Epithelial cell of esophagus (primary cell): ENCODE data around the gene RBM20.
A peak's percentile ranks its signal among the peaks of the same experiment; 100 is the strongest.
"Not testable (repeated sequence)": the region's sequence is repeated elsewhere in the genome, so short reads cannot be mapped to it uniquely, and the experiment has no call there.

Experiments used
- DNase-seq: peaks from one replicate; pipeline ENCODE4 v3.0.0; 2010; ENCODE audit warnings: low read depth
- H3K4me3 ChIP-seq: 2 replicates; pipeline ENCODE4 v1.5.1; 2011; ENCODE audit warnings: mild to moderate bottlenecking, low read length, control low read depth
- TF ChIP-seq, protein P1 (sequence below): IDR thresholded peaks from 2 replicates; pipeline ENCODE4 v1.5.1; 2011; ENCODE audit warnings: low read depth, mild to moderate bottlenecking, low read length, control low read depth, inconsistent platforms; ENCODE audit not compliant: insufficient read depth; ENCODE audit errors: missing control alignments

The RBM20 gene

GRCh38 chr10:110717781-110718589 lies 73.8 kb downstream of the RBM20 start:
- no peak overlapping the region for H3K4me3 ChIP-seq
- TF ChIP-seq, protein P1, sequence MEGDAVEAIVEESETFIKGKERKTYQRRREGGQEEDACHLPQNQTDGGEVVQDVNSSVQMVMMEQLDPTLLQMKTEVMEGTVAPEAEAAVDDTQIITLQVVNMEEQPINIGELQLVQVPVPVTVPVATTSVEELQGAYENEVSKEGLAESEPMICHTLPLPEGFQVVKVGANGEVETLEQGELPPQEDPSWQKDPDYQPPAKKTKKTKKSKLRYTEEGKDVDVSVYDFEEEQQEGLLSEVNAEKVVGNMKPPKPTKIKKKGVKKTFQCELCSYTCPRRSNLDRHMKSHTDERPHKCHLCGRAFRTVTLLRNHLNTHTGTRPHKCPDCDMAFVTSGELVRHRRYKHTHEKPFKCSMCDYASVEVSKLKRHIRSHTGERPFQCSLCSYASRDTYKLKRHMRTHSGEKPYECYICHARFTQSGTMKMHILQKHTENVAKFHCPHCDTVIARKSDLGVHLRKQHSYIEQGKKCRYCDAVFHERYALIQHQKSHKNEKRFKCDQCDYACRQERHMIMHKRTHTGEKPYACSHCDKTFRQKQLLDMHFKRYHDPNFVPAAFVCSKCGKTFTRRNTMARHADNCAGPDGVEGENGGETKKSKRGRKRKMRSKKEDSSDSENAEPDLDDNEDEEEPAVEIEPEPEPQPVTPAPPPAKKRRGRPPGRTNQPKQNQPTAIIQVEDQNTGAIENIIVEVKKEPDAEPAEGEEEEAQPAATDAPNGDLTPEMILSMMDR: no peak
- DNase-seq: no peak

- TF ChIP-seq, protein P1: no peak
- DNase-seq: no peak
- no peak overlapping the region for H3K4me3 ChIP-seq
Measured at GRCh38 chr10:110721406-110722038, 77.4 kb downstream of the RBM20 start.

DNA sequence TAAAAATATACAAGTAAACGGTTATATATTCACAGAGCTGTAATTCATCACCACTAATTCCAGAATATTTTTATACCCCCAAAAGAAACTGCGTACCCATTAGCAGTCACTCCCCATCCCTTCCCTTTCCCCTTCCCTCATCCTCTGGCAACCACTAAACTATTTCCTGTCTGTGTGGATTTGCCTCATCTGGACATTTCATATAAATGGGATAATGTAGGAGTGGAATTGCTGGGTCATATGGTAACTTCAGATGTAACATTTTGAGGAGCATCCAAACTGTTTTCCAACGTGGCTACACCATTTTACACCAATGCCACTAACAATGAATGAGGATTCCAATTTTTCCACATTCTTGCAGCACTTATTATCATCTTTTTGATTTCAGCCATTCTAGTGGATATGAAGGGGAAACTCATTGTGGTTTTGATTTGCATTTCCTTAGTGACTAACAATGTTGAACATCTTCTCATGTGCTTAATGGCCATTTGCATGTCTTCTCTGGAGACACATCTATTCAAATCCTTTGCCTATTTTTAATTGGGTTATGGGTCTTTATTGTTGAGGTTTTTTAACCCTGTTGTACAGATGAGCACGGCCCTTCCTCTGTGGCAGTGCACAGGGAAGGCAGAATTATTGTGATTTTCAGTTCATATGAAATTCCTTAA lies 79.2 kb downstream of the RBM20 start:
- TF ChIP-seq, protein P1: no peak
- H3K4me3 ChIP-seq: no peak overlapping the region
- no peak for DNase-seq

DNA sequence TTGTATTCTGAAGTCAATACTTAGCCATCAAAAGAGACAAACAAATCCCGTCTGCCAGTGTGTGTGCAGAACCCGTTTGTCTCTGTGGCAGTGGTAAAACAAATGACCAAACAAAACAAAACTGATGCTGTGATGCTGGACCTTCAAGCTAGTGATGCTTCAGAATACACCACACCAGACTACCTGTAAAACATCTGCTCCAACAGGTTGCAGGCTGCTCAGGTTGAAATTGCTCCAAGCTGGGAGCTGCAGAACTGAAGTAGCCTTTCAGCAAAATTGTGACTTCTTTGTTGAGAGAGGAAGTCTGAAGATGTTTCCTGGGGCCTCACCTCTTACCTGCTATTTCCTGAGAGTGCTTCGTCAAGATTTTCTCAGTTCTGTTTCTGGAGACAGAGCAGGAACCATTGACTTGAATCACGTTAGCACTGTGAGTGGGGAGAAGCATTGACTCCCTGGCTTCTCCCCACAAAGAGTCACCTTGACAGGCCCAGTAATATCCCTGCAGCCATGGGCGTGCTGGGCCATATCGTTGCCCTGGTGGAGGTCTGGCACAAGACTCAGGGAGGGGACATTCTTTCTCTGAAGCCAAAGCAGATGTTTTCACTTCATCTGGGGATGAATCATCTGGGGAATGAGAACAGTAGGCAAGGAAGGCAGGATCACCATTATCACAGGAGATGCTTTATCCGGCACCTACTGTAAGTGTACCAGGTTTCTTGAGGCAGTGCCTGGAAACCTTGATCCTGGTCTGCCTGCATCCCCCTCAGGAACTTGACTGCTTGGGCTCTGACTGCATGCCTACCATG lies 80.2 kb downstream of the RBM20 start:
- TF ChIP-seq, protein P1: no peak
- no peak overlapping the region for H3K4me3 ChIP-seq
- DNase-seq: no peak

DNA sequence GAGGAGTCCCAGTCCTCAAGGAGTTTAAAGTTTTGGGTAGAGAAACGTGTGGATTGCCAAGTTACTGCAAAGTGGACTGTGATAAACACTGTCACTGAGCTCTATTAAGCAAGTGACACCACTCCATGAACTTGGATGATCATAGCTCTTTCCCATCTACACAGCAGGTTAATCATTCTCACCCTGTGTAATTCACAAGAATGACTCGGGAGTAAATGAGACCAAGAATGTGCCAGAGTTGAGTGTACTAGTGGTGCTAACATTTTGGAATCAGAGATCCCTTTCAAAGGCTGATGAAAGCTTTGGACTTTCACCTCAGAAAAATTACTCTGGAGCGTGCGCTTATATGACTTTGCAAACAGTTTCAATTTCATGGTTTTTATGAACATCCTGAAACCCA lies 80.8 kb downstream of the RBM20 start:
- no peak for DNase-seq
- H3K4me3 ChIP-seq: no peak overlapping the region
- TF ChIP-seq, protein P1: no peak

DNA sequence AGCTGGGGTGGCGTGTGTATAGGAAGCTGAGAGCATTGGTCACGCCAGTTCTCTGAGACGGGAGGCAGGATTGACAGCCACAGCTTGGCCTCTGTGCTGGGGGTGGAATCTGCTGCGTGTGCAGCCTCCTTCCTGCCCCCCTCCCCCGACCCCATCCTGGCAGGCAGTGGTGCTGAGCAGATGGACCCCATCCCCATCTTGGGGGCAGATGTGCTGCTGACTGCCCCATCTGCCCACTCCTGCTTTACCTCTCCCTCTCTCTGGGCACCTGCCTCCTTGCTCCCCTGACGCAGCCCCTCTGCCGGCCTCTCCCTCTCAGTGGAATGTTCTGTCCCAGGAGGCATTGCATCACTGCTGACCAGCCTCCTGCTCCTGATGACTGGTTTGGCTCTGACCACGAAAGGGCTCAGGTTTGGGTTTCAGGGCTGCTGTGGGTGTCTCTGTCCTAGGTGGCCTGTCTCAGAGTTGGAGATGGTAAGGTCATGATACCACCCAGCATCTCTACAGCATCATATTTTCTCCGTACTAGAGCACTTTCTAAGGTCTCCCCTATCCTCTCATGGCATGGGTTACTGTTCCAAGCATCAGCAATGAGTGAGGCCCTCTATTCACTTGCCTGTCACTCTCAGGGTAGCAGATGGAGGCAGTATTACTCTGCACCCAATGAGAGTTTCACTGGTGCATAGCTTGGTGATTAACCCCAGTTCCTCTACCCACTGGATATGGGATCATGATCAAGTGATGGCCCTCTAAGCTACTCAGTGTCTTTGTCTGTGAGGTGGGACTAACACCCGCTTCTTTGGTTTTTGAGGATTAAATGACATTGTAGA lies 81.9 kb downstream of the RBM20 start:
- TF ChIP-seq, protein P1: no peak
- no peak overlapping the region for H3K4me3 ChIP-seq
- peak; percentile 18 for DNase-seq

DNA sequence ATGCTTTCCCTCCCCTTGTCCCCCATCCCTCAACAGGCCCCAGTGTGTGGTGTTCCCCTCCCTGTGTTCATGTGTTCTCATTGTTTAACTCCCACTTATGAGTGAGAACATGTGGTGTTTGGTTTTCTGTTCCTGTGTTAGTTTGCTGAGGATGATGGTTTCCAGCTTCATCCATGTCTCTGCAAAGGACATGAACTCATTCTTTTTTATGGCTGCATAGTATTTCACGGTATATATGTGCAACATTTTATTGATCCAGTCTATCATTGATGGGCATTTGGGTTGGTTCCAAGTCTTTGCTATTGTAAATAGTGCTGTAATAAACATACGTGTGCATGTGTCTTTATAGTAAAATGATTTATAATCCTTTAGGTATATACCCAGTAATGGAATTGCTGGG lies 83.6 kb downstream of the RBM20 start:
- H3K4me3 ChIP-seq: not testable (repeated sequence)

More for the DNA sequence above, 83.6 kb downstream of the RBM20 start:
- DNase-seq: not testable (repeated sequence)
